GM12801 (cell line): ENCODE results near the gene NHERF2.

Experiments
- TF ChIP-seq, protein P1 (sequence below): IDR thresholded peaks from one replicate; pipeline ENCODE4 v1.5.1; 2011; ENCODE audit warnings: control low read depth; ENCODE audit not compliant: insufficient read length; ENCODE audit errors: extremely low read depth

The NHERF2 gene

DNA sequence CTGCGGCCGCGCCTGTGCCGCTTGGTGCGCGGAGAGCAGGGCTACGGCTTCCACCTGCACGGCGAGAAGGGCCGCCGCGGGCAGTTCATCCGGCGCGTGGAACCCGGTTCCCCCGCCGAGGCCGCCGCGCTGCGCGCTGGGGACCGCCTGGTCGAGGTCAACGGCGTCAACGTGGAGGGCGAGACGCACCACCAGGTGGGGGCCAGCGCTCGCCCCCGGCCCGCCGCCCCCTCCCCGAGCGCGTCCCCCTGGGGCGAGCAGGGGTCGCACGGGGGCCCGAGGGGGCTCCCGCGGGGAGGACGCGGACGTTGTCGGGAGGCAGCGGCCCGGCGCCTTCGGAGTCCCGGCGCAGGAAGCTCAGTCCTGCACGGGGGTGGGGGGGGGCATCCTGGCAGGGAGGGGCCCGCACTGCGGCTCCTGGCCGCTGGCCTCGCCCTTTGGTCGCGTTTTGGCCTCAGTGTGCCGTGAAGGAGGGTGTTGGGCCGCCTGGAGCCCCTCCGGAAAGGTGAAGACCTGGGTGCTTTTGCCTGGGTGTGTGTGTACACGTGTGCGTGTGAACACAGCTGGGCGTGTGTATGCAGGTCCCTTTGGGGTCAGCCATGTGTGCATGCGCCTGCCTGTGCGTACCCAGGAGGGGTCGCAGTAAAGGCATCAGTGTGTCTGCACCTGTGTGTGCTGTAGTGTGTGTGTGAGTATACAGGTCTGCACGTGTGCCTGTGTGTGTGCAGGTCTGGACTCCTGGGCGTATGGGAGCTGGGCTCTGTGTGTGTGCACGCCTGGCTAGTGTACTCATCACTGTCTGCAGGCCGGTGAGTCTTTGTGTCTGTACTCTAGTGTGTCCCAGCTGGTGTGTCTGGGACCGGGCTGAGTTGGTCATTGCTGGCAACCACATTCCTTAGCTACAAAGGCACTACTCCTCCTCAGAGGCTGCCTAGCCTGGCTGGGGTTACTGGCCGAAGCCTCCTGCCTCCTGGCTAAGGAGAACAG, 615 bp downstream of the NHERF2 start:
- TF ChIP-seq, protein P1, sequence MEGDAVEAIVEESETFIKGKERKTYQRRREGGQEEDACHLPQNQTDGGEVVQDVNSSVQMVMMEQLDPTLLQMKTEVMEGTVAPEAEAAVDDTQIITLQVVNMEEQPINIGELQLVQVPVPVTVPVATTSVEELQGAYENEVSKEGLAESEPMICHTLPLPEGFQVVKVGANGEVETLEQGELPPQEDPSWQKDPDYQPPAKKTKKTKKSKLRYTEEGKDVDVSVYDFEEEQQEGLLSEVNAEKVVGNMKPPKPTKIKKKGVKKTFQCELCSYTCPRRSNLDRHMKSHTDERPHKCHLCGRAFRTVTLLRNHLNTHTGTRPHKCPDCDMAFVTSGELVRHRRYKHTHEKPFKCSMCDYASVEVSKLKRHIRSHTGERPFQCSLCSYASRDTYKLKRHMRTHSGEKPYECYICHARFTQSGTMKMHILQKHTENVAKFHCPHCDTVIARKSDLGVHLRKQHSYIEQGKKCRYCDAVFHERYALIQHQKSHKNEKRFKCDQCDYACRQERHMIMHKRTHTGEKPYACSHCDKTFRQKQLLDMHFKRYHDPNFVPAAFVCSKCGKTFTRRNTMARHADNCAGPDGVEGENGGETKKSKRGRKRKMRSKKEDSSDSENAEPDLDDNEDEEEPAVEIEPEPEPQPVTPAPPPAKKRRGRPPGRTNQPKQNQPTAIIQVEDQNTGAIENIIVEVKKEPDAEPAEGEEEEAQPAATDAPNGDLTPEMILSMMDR = no peak

DNA sequence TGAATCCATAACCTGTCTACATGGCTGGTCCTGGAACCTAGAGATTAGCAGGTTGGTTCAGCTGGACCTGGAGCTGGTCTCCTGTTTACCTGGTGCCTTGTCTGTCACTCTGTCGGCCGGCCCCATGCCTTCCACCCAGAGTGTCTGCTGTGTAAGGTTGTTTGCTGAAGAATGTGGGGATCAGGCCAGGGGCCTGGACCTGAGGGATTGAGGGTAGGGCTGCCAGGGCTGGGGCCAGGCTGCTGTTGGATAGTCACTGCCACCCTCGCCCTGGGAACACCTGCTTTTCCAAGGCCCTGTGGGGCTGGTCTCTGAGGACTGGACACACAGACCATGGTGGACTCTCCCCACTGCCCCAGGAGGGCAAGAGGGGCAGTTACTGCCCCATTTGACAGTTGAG, 1.4 kb downstream of the NHERF2 start:
- TF ChIP-seq, protein P1 = no peak

DNA sequence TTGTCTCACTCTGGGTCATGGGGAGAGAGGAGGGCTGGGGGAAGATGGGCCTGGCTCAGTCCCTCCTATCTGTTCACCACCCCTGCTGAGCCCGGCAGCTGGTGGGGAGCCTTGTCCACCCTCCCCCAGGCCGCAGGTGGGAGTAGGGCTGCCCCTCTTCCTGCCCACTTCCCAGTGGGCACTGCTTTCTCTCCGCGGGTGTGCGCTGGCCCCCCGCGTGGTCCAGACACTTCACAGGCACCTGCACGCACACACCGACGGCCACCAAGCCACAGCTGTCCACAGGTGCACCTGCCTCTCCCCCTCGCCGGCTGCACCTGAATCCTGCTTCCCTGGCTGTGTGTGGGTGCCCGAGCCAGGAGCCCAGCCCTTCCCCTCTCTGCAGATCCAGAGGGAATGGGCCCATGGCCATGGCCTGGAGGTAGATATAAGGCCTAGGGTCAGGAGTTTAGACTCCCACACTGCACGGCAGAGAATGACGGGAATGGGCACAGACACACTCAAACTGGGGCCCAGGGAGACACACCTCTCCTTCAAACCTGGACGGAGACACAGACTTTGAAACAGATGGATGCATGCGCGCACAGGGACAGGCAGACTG, 2.0 kb downstream of the NHERF2 start:
- TF ChIP-seq, protein P1 = no peak

DNA sequence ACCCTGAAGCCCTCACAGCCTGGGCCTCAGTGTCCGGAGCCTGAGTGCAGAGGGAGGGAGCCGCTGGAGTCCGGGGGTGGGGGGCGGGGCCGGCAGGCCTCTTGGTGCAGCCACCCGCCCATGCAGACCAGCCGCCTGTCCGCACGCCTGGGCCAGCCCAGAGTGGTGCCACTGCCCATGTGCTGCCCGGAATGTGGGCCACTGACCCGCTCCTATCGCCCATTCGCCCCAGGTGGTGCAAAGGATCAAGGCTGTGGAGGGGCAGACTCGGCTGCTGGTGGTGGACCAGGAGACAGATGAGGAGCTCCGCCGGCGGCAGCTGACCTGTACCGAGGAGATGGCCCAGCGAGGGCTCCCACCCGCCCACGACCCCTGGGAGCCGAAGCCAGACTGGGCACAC, 2.6 kb downstream of the NHERF2 start:
- TF ChIP-seq, protein P1 = no peak

DNA sequence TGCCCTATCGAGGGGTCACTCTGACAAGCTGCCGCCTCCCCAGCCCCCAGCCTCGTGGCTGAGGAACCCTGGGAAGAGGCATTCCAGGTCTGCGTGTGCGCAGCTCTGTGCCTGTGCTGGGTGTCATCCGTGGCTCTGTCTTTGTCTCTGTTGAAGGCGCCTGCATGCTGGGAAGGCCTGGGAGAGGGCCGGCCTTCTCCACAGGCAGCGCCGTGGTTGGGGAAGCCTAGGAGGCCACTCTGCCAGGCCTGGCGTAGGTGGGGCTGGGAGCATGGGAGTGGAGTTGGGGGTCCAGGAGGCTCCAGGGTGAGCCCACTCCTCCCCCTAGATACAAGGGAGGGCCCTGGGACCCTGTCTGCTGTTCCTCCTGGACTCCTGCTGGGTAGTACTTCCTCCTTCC, 3.3 kb downstream of the NHERF2 start:
- TF ChIP-seq, protein P1 = no peak

DNA sequence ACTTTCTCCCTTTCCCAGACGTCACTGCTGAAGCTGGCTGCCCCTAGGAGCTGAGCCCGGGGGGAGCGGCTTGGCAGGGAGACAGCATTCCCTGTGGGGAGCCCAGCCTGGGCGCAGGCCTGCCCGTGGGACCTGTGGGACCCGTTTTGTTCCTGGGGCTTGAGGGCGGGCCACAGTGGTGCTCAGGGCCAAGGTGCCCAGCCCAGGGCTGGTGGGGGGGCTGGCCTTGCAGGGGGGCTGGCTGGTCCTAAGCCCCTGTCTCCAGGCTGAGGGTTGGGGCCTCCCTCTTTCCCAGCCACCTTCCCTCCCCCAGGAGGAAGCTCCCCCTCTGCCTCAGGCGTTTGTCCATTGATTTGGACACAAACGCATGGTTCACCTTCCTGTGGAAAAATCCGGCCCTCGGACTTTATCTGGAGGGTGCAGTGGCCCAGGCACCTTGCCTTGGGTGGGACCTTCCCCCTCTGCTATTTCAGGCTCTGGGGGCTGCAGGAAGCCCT, 4.4 kb downstream of the NHERF2 start:
- TF ChIP-seq, protein P1 = no peak

DNA sequence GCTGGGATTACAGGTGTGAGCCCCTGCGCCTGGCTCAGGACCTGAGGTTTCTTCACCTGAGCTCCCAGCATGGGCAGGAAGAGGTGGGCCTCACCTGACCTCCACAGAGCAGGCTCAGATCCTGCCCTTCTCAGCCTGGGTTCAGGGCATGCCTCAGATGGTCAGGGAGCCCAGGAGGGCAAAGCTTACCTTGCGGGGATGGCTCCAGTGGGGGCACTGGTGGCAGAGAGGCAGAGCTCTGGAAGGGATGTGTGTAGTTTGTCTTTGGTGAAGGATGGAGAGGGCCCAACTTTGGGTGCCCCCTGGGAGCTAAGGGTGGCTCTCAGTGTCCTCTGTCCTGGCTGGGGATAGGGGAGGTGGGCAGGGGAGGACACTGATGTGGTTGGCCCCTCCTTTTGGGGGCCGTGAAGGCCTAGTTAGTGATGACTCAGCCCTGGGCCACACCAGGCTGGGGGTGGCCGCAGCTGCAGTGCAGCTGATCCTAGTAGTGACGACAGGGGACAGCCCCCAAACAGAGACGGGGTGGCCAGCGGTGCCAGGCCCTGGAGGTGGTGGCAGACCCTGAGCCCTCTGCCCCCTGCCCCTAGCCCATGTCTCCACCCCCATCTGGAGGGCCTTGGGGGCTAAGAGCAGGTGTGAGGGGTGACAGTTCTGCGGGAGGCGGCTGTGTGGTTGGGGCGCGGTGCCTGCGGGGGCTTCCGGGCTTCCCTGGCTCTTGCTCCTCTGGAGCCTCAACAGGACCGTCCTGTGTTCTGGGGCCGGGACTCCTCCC, 5.8 kb downstream of the NHERF2 start:
- TF ChIP-seq, protein P1 = no peak
